Measurements from ENCODE around the gene ANKS1B.
"Not testable (repeated sequence)": the region's sequence is repeated elsewhere in the genome, so short reads cannot be mapped to it uniquely, and the experiment has no call there.

The ANKS1B gene

DNA sequence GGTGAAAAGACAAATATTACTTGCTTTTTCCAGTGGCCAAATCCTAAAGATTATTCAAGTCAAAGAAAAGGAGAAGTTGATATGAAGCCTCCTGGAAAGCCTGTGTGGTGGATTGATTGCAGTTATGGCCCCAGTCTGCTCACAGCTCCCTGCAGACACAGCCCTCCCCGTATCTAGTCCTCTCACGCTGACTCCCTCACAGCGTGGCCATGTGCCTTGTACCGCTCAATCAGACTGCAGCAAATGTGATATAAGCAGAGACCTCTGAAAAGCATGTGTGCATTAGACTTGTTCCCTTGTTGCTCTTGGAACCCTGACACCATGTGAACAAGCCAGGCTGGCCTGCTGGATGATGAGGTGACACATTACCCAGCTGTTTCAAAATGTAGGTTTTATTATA, 735.2 kb downstream of the ANKS1B start:
- no peak for DNase-seq

GRCh38 chr12:99237907-99238538, 746.7 kb downstream of the ANKS1B start:
- DNase-seq: not testable (repeated sequence)

GRCh38 chr12:99235381-99235780, 749.4 kb downstream of the ANKS1B start:
- DNase-seq: no peak

DNA sequence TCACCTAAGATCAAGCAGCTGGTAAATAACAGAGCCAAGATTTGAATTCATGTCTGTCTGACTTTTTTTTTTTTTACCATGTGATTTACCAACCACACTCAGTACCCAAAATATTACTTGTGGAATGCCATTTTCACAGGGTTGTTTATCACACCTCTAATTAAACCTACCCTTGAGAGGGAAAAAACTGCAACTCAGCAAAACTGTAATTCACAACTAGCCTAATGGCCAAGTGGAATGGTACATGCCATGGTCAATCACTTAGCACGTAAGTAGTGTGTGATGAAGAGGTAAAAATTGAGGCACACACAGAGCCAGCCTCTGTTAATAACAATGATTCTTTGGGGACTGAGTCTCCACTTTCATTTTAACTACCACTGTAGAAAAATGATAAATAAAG, 750.0 kb downstream of the ANKS1B start:
- no peak for DNase-seq

DNA sequence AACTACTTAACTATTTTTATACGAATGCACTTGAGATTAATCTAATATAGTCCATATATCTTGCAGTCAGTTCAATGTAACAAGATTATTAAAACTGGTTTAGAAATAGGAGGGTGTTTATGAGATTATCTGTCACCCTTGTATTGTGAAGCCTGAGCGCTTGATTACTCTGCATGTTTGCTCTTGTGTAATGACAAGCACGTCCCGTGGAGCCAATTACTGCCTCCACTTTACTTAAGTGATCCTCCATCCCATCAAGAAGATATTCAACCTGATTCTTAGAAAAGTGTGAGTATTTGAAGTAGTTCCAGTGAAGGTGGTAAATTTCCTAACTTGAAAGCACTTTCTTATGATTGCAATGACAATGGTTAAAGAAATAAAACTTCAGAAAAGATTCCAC, 752.4 kb downstream of the ANKS1B start:
- DNase-seq: no peak

DNA sequence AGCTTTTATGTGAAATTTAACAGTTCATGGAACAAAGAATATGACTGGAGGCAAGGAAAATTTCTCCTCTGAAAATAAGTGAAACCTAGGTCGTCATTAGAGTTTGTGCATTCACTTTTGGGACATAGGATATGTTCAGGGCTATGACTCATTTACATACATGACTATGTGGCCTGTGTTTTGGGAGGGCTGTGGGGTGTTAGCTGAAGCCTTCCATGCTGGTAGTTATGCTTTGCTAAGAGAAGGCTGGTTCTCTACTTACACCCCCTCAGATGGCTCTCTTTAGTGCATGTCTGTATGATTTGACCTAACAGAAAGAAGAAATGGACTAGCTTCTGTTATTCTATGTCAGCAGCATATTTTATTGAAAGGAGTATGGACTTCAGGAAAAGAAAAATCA, 753.7 kb downstream of the ANKS1B start:
- no peak for DNase-seq

DNA sequence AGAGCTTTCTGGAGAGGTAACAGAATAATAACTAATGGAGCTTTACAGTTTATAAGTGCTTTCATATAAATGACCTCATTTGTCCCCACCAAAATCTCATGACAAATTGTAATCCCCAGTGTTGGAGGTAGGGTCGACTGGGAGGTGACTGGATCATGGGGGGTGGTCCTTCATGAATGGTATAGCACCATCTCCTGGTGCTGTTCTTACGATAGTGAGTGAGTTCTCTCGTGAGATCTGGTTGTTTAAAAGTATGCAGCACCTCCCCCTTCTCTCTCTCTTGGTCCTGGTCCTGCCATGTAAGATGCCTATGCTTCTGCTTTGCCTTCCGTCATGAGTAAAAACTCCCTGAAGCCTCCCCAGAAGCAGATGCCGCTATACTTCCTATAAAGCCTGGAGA, 760.5 kb downstream of the ANKS1B start:
- DNase-seq: no peak

DNA sequence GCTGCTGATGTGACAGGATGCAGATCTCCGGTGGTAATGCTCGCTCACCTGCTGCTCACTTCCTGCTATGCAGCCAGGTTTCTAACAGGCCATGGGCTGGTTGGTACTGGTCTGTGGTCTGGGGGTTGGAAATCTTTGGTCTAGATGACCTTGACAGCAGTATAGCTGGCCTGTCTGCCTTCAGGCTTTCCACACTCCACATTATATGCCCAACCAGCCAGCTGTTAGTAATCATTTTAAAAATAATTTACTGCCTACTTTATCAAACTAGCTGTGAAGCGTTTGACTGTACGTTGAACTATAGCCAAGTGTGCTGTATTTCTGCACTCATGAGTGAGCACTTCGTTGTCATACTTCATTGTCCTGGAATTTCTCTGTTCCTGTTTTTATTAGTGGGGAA, 761.2 kb downstream of the ANKS1B start:
- DNase-seq: no peak

DNA sequence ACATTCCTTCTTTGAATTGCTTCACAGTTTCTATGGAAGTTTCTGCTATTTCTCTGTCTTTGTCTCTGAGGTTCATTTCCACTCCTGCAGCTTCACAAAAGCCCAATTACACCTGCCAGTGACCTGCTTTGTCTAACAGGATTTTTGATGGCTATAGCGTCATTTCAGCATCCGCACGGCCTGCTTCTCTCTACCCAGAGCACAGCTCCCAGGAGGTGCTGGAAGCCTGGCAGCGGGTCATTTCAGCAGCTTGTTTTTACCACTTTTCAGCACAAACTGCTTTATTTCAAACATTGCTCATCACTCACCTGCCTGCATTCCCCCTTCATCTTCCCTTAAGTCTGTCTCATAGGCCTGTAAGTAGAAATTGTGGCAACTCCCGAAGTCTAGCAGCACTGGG, 771.7 kb downstream of the ANKS1B start:
- DNase-seq: no peak

- DNase-seq: no peak
These were observed 772.5 kb downstream of the ANKS1B start for GRCh38 chr12:99212275-99212674.

- no peak for DNase-seq
These were observed 779.6 kb downstream of the ANKS1B start for GRCh38 chr12:99205111-99205510.

- DNase-seq: no peak
These were observed 782.7 kb downstream of the ANKS1B start for GRCh38 chr12:99201906-99202645.

- DNase-seq: no peak
These were observed 783.9 kb downstream of the ANKS1B start for GRCh38 chr12:99200711-99201384.

- DNase-seq: no peak
These were observed 789.3 kb downstream of the ANKS1B start for GRCh38 chr12:99195474-99195873.

GRCh38 chr12:99192489-99192888, 792.2 kb downstream of the ANKS1B start:
- no peak for DNase-seq

GRCh38 chr12:99176871-99177270, 807.9 kb downstream of the ANKS1B start:
- no peak for DNase-seq

DNA sequence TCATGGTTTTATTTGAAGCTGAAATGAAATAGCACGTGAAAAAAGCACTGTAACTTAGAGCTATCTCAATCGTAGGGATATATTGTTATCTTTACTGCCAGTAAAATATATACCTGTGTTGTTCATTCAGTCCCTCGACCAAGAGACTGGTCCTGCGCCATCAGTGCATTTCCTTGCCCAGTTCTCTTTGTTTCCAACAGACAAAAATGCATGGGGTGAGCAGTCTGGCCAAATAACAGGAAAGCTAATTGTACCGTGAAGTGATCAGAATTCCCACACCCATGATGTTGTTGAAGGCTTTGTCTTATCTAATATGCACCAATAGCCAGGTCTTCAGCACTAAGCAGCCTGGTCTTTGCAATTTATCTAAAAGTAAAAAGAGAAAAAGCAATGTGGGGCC, 814.3 kb downstream of the ANKS1B start:
- no peak for DNase-seq

DNA sequence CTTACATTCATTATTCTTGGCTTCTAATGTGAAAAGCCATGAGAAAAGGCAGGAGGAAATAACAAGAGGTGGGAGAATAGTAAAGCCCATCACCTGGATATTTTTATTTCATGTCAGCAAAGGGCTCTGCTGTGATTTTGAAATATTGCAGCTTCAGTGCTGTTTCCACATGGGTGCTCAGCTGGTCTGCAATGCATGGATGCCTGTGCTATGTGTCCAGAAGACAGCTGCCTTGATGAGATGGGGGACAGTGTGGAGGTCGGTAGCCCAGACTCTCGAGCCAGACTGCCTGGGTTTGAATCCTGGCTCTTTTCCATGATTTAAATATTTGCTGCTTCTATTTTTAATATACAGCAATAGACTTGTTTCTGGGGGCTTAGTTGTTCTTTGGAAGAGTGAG, 814.7 kb downstream of the ANKS1B start:
- no peak for DNase-seq

DNA sequence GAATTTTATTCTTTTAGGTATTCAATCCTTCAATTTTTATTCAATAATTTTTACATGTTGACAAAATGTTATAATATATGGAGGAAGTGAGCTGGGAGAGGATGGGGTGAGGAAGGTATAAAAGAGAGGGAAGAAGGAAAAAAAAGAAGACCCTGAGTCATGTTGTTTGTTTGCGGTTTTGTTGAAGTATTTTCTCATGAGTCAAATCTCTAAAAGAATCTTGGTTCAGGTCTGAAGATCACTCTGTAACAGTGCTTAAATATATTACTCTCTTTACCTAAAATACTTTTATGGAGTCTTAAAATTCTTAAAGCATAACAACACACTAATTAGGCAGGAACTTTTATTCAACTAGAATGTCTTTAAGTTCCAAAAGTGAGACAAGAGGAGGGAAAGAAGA, 826.8 kb downstream of the ANKS1B start:
- no peak for DNase-seq

DNA sequence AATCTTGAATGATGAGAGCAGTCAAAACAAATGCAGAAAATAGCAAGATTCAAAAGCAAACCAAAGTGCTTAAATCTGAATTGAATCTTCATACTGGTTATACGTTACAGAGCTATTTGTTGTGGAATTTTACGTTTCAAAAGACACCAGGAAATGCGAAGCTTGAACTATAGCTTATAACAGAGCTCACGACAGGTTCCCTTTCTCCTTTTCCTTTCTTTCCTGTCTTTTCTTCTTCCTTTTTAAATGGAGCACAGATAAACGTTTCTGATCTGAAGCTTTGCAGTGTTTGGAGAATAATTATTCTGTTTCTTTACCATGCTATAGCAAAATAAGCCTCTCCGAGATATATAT, 829.8 kb downstream of the ANKS1B start:
- no peak for DNase-seq

- no peak for DNase-seq
These were observed 830.3 kb downstream of the ANKS1B start for GRCh38 chr12:99154216-99154982.

GRCh38 chr12:99153293-99153692, 831.4 kb downstream of the ANKS1B start:
- DNase-seq: no peak

DNA sequence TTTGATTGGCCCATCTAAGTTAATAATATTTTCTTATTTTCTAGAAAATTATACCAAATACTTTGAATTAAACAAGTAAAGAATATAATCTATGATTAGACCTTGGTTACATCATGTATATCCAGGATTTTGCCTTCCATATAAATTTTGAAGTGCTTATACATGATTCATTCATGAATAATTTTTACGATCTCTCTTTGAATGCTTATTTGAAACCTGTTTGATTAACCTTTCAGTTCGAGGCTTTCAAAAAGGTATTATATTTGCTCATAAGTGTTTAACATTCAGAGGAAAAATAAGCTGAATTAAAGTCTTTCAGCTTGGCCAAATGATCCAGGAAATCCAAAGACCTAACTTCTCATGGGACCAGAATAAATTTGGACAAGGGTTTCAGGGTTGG, 832.4 kb downstream of the ANKS1B start:
- DNase-seq: no peak

DNA sequence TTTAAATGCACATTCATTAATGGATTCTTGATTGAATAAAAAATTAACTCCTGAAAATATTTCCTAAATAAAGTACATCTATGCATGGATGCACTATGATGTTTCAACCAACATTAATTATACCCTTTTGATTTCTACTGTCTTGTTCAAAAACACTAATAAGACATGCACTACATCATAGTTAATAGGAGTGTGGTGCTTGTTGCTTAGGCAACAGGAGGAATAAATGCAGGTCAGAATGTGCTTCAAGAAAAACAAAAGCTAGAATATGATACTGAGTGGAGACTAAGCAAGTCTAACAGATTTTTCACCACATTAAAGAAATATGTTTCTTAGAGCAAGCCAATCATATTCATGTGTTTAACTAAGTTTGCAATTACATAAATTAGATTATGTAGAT, 833.0 kb downstream of the ANKS1B start:
- no peak for DNase-seq

Data from SIG-M5 (cell line).